GM19351 (cell line): ENCODE measurements around the gene GPM6B.

Source experiments
- ATAC-seq: cut with Tn5 transposase; IDR thresholded peaks from one replicate; pipeline ENCODE4 v1.9.1; 2021; ENCODE audit warnings: mild to moderate bottlenecking, moderate library complexity; ENCODE audit not compliant: unreplicated experiment

Gene GPM6B

GRCh38 chrX:13770013-13770535 lies 46.8 kb downstream of the GPM6B start:
- no peak for ATAC-seq

- no peak for ATAC-seq
Observed at GRCh38 chrX:13768939-13769338, 48.0 kb downstream of the GPM6B start.

GRCh38 chrX:13764765-13765164 lies 52.1 kb downstream of the GPM6B start:
- no peak for ATAC-seq

GRCh38 chrX:13764281-13764680 lies 52.6 kb downstream of the GPM6B start:
- no peak for ATAC-seq

- ATAC-seq, result no peak
Observed at GRCh38 chrX:13763489-13763888, 53.4 kb downstream of the GPM6B start.

- ATAC-seq, result peak; percentile 70
Observed at GRCh38 chrX:13761606-13762414, 55.1 kb downstream of the GPM6B start.

- no peak for ATAC-seq
Observed at GRCh38 chrX:13760426-13760825, 56.5 kb downstream of the GPM6B start.

- peak; percentile 74 for ATAC-seq
Observed at GRCh38 chrX:13759152-13759718, 57.7 kb downstream of the GPM6B start.

GRCh38 chrX:13756381-13756780 lies 60.5 kb downstream of the GPM6B start:
- ATAC-seq, result no peak

GRCh38 chrX:13755254-13755653 lies 61.6 kb downstream of the GPM6B start:
- no peak for ATAC-seq

GRCh38 chrX:13754765-13755164 lies 62.1 kb downstream of the GPM6B start:
- no peak for ATAC-seq

GRCh38 chrX:13752646-13753045 lies 64.2 kb downstream of the GPM6B start:
- peak; percentile 71 for ATAC-seq

- no peak for ATAC-seq
Observed at GRCh38 chrX:13752141-13752540, 64.8 kb downstream of the GPM6B start.

GRCh38 chrX:13750812-13751211 lies 66.1 kb downstream of the GPM6B start:
- peak; percentile 52 for ATAC-seq

- ATAC-seq, result peak; percentile 48
Observed at GRCh38 chrX:13750204-13750603, 66.7 kb downstream of the GPM6B start.

GRCh38 chrX:13748486-13748885 lies 68.4 kb downstream of the GPM6B start:
- no peak for ATAC-seq

GRCh38 chrX:13747836-13748235 lies 69.1 kb downstream of the GPM6B start:
- ATAC-seq, result no peak

- peak; percentile 88 for ATAC-seq
Observed at GRCh38 chrX:13742397-13743176, 74.3 kb downstream of the GPM6B start.

GRCh38 chrX:13741695-13742094 lies 75.2 kb downstream of the GPM6B start:
- no peak for ATAC-seq

- ATAC-seq, result peak; percentile 92
Observed at GRCh38 chrX:13734278-13735172, 82.4 kb downstream of the GPM6B start, which contains the start of the genes OFD1 and TRAPPC2. Gene OFD1 (plus strand): TSS chrX:13734748. CDS start chrX:13735072, 324 bp downstream. Gene TRAPPC2 (minus strand): TSS chrX:13734620. CDS start chrX:13719963, 14,657 bp downstream.
